HG02943 (cell line): ENCODE measurements around the gene DDTL.
"Not testable (repeated sequence)": the region's sequence is repeated elsewhere in the genome, so short reads cannot be mapped to it uniquely, and the experiment has no call there.

Source experiments
- ATAC-seq: cut with Tn5 transposase; IDR thresholded peaks from one replicate; pipeline ENCODE4 v1.9.1; 2021; ENCODE audit warnings: mild to moderate bottlenecking, low read depth, moderate library complexity; ENCODE audit not compliant: unreplicated experiment

The DDTL gene

GRCh38 chr22:23969071-23969470, 2.4 kb downstream of the DDTL start:
- no peak for ATAC-seq

GRCh38 chr22:23970201-23970641, 3.5 kb downstream of the DDTL start:
- ATAC-seq: no peak

GRCh38 chr22:23970816-23971486, 4.3 kb downstream of the DDTL start:
- ATAC-seq: no peak

GRCh38 chr22:23971927-23972326, 5.2 kb downstream of the DDTL start:
- ATAC-seq: not testable (repeated sequence)

- peak; percentile 87 for ATAC-seq
Measured at GRCh38 chr22:23974345-23974744, 7.7 kb downstream of the DDTL start, which contains the start of gene DDT. DDT (minus strand) TSS chr22:23974441; CDS start chr22:23974414, 27 bp downstream.

- ATAC-seq: peak; percentile 39
Measured at GRCh38 chr22:23974836-23975352, 8.2 kb downstream of the DDTL start.

GRCh38 chr22:23977304-23977703, 10.6 kb downstream of the DDTL start:
- ATAC-seq: not testable (repeated sequence)

GRCh38 chr22:23979557-23980240, 13.0 kb downstream of the DDTL start, which contains the start of gene GSTT2:
GSTT2 (plus strand) TSS chr22:23980134.
- not testable (repeated sequence) for ATAC-seq

- ATAC-seq: not testable (repeated sequence)
Measured at GRCh38 chr22:23980567-23980966, 13.9 kb downstream of the DDTL start.

GRCh38 chr22:23984430-23984829, 17.7 kb downstream of the DDTL start:
- no peak for ATAC-seq

GRCh38 chr22:23986089-23986488, 19.4 kb downstream of the DDTL start:
- not testable (repeated sequence) for ATAC-seq

- ATAC-seq: not testable (repeated sequence)
Measured at GRCh38 chr22:23986538-23987178, 20.0 kb downstream of the DDTL start.

- not testable (repeated sequence) for ATAC-seq
Measured at GRCh38 chr22:23989583-23990244, 23.0 kb downstream of the DDTL start.

- not testable (repeated sequence) for ATAC-seq
Measured at GRCh38 chr22:23993080-23993479, 26.4 kb downstream of the DDTL start.

GRCh38 chr22:23993581-23994177, 27.0 kb downstream of the DDTL start:
- ATAC-seq: not testable (repeated sequence)

- ATAC-seq: no peak
Measured at GRCh38 chr22:23997092-23997491, 30.4 kb downstream of the DDTL start.

GRCh38 chr22:23999779-24000178, 33.1 kb downstream of the DDTL start:
- ATAC-seq: not testable (repeated sequence)

- no peak for ATAC-seq
Measured at GRCh38 chr22:24001314-24001713, 34.6 kb downstream of the DDTL start.

- ATAC-seq: no peak
Measured at GRCh38 chr22:24002272-24002671, 35.6 kb downstream of the DDTL start.

- no peak for ATAC-seq
Measured at GRCh38 chr22:24002851-24003250, 36.2 kb downstream of the DDTL start.
